Measurements from ENCODE around the gene NECTIN3.
A peak's percentile ranks its signal among the peaks of the same experiment; 100 is the strongest.

NECTIN3 gene

GRCh38 chr3:111071257-111072030 lies at the start of gene NECTIN3:
Gene NECTIN3 (plus strand): TSS chr3:111071816. CDS start chr3:111072018, 202 bp downstream.
- DNase-seq = peak; percentile 55

- no peak for DNase-seq
Observed at GRCh38 chr3:111027868-111028267, 43.7 kb upstream of the NECTIN3 start.

- DNase-seq = no peak
Observed at GRCh38 chr3:111031538-111031937, 40.1 kb upstream of the NECTIN3 start.

- DNase-seq = no peak
Observed at GRCh38 chr3:111032677-111033076, 38.9 kb upstream of the NECTIN3 start.

- DNase-seq = no peak
Observed at GRCh38 chr3:111033470-111034050, 38.1 kb upstream of the NECTIN3 start.

GRCh38 chr3:111035316-111035715 lies 36.3 kb upstream of the NECTIN3 start:
- DNase-seq = no peak

GRCh38 chr3:111035902-111036301 lies 35.7 kb upstream of the NECTIN3 start:
- no peak for DNase-seq

- DNase-seq = no peak
Observed at GRCh38 chr3:111040959-111041358, 30.7 kb upstream of the NECTIN3 start.

- no peak for DNase-seq
Observed at GRCh38 chr3:111045564-111045963, 26.1 kb upstream of the NECTIN3 start.

GRCh38 chr3:111047042-111047441 lies 24.6 kb upstream of the NECTIN3 start:
- no peak for DNase-seq

GRCh38 chr3:111047812-111048435 lies 23.7 kb upstream of the NECTIN3 start:
- DNase-seq = no peak

GRCh38 chr3:111051354-111051753 lies 20.3 kb upstream of the NECTIN3 start:
- no peak for DNase-seq

- DNase-seq = no peak
Observed at GRCh38 chr3:111068574-111068973, 3.0 kb upstream of the NECTIN3 start.

- no peak for DNase-seq
Observed at GRCh38 chr3:111069974-111070771, 1.4 kb upstream of the NECTIN3 start.

- no peak for DNase-seq
Observed at GRCh38 chr3:111070772-111071256, 802 bp upstream of the NECTIN3 start.

- DNase-seq = no peak
Observed at GRCh38 chr3:111072031-111072921, 660 bp downstream of the NECTIN3 start.

GRCh38 chr3:111073218-111073617 lies 1.6 kb downstream of the NECTIN3 start:
- DNase-seq = no peak

- DNase-seq = no peak
Observed at GRCh38 chr3:111076732-111077131, 5.1 kb downstream of the NECTIN3 start.

- DNase-seq = no peak
Observed at GRCh38 chr3:111077369-111077768, 5.8 kb downstream of the NECTIN3 start.

- DNase-seq = no peak
Observed at GRCh38 chr3:111080413-111080812, 8.8 kb downstream of the NECTIN3 start.

- no peak for DNase-seq
Observed at GRCh38 chr3:111081008-111081545, 9.5 kb downstream of the NECTIN3 start.

- no peak for DNase-seq
Observed at GRCh38 chr3:111084911-111085310, 13.3 kb downstream of the NECTIN3 start.

All from cortex of kidney (tissue), 1 donor.